HL-60/S4 (cell line): ENCODE data around the gene ATOSB.
"Not testable (repeated sequence)": the region's sequence is repeated elsewhere in the genome, so short reads cannot be mapped to it uniquely, and the experiment has no call there.

Source experiments
- in situ Hi-C: fragments of 300-500 bp; cut with MboI; formaldehyde crosslinking; loops from 2 replicates; pipeline ENCODE4 v1.14.3; 2022; ENCODE audit warnings: low sequenced_read_pairs

Gene ATOSB, protein sequence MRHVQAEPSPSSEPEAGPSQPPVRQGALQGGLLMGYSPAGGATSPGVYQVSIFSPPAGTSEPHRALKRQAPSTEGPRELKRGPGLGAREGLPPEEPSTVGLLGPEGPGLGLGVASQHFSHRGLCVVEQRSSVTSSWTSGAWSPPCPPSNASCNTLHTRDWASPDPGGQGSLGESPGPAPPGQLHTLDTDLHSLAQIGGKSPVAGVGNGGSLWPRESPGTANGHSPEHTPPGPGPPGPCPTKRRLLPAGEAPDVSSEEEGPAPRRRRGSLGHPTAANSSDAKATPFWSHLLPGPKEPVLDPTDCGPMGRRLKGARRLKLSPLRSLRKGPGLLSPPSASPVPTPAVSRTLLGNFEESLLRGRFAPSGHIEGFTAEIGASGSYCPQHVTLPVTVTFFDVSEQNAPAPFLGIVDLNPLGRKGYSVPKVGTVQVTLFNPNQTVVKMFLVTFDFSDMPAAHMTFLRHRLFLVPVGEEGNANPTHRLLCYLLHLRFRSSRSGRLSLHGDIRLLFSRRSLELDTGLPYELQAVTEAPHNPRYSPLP

GRCh38 chr9:35115680-35116538 is at the start of gene ATOSB:
Gene ATOSB (minus strand): TSS chr9:35115862. CDS start chr9:35108274, 7,588 bp downstream.
- in situ Hi-C loops: no loop called here

DNA sequence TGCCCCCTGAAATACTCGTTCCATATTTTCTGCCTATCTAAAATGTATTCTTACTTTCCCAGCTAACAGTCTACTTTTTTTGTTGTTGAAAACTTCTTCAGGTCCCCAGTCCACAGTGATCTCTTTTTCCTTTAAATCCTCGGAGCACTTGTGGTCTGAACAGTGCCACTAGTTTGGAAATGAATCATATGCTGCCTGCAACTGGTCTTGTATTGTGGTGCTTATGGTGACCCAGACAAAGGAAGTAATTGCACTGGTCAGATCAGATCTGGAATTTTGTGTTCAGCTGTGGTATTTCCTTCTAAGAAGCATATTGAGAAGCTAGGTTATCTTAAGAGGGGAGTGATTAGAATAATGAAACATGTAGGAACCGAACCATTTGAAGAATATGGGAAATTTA is 49.0 kb upstream of the ATOSB start:
- in situ Hi-C loops: no loop called here

GRCh38 chr9:35163413-35163812 is 47.8 kb upstream of the ATOSB start:
- in situ Hi-C loops: no loop called here

GRCh38 chr9:35162605-35163315 is 47.1 kb upstream of the ATOSB start:
- in situ Hi-C loops: no loop called here

DNA sequence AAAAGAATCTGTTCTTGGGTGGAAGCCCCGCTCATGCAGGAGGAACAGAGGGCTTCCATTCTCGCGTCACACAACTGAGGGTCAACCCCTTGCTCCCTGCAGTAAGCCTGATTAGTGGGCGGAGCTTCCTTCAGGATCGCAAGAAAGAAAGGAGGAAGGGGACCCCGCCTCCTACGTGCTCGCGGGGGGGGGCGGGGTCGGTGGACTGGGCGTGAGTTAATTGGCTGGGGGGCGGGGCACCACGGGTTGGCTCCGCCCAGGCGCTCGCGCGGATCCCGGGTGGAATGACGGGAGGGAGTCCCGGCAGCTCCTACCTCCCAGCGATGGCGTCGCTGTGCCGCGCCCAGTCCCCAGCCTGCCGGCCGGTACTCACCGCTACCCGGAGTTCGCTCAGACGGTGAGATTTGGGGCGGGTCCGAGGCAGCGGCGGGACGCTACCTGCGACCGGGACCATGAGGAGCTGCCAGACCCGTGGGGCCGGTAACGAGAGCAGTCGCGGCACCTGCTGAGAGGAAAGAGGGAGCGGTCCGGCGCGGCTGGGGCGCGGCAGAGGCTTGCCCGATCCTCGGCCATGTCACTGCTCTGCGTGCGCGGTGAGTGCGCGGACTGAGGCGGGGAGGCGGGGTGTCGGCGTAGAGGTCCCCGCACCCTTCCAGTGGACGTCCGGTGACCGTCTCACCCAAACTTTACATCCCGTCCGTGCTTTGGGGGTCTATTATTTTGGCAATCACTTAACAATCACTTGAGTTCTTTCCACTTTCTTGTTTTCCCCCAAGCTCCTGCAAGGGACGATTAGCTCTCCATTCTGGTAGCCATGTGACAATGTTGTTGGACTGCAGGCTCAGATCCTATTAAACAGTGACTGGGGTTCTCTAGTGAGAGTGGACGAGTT is 46.3 kb upstream of the ATOSB start, which contains the start of gene UNC13B:
UNC13B (plus strand) TSS at position 297 of the 892 bp plus-strand sequence; CDS start at position 572, 275 bp downstream.
- in situ Hi-C loops: no loop called here

GRCh38 chr9:35158501-35159280 is 43.0 kb upstream of the ATOSB start:
- in situ Hi-C loops: no loop called here

- in situ Hi-C loops: not testable (repeated sequence)
Measured at GRCh38 chr9:35157836-35158235, 42.2 kb upstream of the ATOSB start.

DNA sequence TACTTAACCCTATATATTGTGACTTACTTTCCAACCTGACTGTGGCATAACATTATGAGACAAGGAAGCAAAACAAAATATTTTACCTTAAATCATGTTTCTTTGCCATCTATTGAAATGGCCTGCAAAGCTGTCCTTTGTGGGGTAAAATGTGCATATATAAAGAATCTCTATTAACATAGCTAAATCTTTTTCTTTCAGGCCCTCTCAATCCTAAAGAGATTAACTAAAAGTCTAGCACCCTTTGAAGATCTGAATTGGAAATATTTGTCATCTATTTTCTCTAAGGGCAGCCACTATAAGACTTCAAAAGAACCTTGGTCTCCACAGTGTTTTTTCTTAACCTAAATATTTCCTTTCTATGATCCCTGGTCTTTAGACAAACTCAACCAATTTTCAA is 41.1 kb upstream of the ATOSB start:
- in situ Hi-C loops: no loop called here

DNA sequence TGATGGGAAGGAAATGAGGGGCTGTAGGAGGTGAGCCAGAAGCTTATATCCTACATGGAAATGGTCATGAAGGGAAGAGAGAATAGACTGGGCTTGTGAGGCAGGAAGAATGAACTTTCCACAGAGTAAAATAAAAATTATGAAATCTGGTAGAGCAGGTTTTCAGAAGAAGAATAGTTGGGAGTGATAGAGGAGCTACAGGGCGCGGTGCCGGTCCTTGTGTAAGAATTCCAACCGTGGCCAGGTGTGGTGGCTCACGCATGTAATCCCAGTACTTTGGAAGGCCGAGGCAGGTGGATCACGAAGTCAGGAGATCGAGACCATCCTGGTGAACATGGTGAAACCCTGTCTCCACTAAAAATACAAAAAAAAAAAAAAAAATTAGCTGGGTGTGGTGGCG is 37.3 kb upstream of the ATOSB start:
- in situ Hi-C loops: no loop called here

- in situ Hi-C loops: not testable (repeated sequence)
Measured at GRCh38 chr9:35147941-35148563, 32.4 kb upstream of the ATOSB start.

GRCh38 chr9:35142037-35142436 is 26.4 kb upstream of the ATOSB start:
- in situ Hi-C loops: no loop called here

DNA sequence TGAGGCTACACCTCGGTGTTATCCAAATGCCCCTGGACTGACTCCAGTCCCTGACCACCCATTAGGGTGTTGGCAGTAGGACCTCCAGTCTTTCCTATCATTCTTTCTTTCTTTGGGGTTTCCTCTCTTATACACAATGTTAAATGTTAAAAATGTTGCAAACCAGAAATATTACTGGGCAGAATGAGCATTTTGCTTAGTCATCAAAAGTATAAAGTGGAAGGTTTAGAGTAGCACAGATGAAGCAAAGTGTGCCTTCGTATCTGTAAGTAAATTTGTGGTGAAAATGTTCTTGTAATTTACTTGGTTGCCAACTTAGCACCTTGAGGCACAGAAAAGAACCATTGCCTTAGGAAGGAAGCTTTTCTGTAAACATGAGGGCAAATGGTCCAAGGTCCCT is 24.4 kb upstream of the ATOSB start:
- in situ Hi-C loops: no loop called here

GRCh38 chr9:35136866-35137265 is 21.2 kb upstream of the ATOSB start:
- in situ Hi-C loops: no loop called here

DNA sequence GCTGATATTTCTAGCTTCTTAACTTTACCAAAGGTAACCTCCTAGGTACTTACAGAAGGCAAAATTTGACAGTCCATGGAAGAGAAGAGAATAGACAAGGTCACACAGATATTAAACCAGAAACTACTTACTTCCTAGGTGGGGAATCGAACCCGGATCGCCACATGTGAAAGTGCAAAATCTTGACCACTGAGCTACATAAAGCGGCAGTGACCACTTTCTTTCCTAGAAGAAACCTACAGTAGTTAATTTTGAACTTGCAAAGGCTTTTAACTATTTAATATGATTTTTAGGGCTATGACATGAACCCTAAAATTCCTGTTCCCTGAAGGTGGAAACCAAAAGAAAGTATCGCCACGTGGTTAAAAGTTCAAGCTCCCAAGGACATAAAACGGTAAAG is 20.3 kb upstream of the ATOSB start:
- in situ Hi-C loops: no loop called here

GRCh38 chr9:35134920-35135319 is 19.3 kb upstream of the ATOSB start:
- in situ Hi-C loops: no loop called here

DNA sequence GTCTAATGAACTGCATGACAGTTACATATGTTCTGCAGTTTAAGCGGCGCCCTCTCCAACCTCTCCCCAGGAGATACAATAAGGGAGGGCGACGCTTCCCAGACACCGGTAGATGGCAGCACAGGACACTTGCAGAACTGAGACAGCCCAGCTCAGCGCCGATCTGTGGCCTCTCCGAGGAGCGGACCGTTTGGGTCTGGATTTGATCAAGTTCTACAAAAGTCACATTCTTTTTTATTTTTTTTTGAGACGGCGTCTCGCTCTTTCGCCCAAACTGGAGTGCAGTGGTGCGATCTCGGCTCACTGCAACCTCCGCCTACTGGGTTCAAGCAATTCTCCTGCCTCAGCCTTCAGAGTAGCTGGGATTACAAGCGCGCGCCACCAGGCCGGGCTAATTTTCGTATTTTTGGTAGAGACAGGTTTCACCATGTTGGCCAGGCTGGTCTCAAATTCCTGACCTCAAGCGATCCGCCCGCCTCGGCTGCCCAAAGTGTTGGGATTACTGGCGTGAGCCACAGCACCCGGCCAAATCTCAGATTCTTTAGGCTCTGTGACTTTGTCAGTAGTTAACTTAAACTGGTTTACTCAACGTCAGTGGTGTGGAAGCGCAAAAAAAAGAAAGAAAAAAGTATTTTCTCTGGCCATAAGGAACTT is 1.4 kb upstream of the ATOSB start:
- in situ Hi-C loops: no loop called here

GRCh38 chr9:35116539-35116897 is 856 bp upstream of the ATOSB start:
- in situ Hi-C loops: no loop called here
